NCI-H2029 (cell line): ENCODE data around the gene CPNE7.
A peak's percentile ranks its signal among the peaks of the same experiment; 100 is the strongest.
"Not testable (repeated sequence)": the region's sequence is repeated elsewhere in the genome, so short reads cannot be mapped to it uniquely, and the experiment has no call there.

Experiments
- DNase-seq: peaks from one replicate; lab custom pipeline; 2025; lab: John Stamatoyannopoulos, UW

Gene CPNE7

DNA sequence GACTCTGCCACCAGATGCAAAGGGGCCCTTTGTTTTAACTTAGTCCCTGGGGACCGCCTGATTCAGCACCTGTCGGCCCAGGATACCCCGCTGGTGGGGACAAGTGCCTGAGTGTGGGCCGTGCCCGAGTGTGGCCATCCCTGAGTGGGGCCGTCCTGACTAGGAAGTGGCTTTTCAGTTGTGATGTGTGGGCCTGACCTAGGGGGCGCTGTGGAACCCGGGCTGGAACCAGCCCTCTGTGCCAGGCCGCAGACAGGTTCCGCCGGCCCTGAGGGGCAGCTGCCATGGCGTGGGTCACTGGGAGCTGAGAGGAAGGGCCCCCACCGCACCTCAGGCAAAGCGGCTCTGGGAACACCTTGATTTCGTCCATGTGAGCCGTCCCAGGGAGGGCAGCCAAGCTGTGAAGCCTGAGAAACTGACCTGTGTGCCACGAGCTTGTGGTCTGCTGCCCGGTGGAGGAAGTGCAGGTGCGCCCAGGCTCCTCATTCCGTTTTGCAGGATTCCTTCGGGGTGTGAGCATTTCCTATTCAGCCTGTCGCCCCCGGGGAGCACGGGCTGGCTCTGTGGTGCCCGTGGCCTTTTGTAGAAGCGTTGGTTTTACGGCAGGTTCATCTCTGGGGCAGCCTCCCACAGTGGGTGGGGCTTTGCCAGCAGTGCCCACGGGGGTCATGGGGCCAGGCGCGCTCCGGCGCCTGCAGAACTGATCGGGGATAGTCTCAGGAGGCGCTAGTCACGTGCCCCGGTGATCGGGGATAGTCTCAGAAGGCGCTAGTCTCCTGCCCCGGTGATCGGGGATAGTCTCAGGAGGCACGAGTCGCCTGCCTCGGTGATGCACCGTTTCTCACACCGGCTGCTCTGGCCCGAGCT is 9.8 kb upstream of the CPNE7 start:
- no peak for DNase-seq

DNA sequence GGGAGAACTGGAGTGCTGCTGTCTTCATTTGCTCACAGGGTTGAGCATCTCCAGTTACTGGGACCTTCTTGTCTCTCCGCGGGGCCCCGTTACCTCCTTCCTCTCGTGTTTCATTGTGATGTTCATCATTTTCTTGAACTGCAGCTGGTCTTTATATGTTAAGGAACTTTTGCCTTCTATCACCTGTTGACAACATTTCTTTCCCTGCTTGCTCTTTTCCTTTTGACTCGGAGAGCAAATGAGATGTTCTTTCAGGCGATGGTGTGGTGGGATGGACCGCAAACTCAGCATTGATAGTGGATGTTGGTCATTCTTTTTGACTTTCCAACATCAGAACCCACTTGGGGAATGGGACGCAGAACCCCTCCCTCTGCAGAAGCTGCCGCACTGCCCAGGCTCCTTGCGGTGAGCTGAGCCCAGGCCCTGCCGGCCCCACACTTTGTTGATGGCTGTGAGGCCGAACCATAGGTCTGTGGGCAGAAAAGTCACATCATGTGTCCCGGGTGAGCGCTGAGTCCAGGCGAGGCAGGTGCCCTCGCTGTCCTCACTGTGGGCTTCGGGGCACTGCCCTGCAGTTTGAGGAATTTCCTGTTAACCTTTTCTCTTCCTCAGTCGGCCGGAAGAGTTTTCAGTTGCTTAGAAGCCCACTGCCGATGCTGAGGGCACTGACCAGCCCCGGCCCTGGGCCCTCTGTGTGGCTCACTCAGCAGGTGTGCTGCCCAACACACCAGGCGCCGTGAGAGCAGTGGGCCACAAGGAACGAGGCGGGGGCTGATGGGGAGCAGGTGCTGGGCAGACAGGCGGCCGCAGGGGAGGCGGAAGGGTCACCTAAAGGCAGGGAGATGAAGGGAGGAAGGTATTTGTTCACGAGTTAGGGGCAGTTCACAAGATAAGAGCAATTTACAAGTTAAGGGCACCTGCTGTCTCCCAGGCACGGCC is 7.6 kb upstream of the CPNE7 start:
- no peak for DNase-seq

DNA sequence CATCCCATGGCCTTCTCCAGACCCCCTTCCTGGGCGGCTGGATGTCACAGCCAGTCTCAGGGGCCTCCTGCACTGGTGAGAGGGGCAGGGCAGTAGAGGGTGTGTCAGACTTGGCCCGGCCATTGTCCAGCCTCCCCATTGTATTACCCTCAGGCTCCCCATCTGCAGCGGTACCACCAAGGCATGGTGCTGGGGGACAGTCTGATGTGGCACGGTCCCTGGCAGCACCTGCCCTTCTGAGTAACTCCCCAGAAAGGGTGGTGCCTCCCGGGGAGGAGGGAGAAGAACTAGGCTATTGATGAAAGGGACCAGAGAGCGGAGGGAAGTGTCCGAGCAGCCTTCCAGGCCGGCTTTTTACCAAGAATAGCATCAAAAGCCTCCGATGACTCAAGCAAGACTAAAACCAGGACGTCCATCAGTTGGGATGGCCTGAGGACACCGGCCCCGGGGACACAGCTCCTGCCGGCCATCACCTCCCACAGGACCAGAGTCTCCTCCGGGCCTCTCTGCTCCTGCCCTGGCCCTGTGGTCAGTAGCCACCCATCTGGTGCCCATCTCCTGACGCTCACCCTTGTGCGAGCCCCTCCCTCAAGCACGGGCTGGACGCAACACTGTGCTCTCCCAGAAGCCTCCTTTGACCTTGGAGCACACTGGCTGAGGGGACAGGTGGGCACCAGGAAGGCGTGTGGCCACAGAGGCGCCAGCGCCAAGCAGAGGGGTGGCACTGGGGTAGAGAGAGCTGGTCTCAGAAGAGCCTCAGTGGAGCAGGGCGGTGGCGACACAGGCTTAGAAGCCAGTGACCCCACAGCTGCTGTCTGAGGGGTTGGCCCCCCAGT is 5.8 kb upstream of the CPNE7 start:
- DNase-seq = no peak

DNA sequence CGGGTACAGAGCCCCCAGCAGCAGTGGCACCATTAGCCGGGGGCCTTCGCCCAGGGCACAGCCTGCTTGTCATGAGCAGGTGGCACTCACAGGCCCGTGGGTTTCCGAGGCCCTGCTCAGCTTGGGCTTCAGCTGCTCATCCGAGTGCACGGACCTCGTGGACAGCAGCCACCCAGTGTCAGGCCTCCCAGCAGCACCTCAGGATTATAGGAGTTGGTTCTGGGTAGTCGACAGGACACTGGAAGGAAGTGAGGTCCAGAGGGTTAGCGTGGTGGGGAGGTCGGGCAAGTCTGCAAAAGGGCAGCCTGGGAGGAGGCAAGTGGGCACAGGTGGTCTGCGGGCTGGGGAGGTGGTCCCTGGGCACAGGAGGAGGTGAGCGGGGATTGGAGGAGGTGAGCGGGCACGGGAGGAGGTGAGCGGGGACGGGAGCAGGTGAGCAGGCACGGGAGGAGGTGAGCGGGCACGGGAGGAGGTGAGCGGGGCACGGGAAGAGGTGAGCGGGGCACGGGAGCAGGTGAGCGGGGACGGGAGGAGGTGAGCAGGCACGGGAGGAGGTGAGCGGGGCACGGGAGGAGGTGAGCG is 5.1 kb upstream of the CPNE7 start:
- DNase-seq = no peak

DNA sequence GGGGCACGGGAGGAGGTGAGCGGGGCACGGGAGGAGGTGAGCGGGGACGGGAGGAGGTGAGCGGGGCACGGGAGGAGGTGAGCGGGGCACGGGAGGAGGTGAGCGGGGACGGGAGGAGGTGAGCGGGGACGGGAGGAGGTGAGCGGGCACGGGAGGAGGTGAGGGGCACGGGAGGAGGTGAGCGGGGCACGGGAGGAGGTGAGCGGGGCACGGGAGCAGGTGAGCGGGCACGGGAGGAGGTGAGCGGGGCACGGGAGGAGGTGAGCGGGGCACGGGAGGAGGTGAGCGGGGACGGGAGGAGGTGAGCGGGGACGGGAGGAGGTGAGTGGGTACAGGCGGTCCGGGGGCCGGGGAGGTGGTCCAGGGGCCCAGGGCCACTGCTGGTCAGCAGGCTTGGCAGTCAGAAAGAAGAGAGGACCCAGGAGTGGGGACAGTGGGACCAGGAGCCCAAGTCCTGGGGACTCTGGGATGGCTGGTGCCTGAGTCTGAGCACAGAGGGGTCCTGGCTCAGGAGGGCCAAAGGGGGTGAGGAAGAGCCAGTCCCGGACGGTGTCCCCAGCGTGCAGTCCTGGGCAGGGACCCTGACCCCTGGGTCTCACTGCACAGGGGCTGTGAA is 4.5 kb upstream of the CPNE7 start:
- not testable (repeated sequence) for DNase-seq

DNA sequence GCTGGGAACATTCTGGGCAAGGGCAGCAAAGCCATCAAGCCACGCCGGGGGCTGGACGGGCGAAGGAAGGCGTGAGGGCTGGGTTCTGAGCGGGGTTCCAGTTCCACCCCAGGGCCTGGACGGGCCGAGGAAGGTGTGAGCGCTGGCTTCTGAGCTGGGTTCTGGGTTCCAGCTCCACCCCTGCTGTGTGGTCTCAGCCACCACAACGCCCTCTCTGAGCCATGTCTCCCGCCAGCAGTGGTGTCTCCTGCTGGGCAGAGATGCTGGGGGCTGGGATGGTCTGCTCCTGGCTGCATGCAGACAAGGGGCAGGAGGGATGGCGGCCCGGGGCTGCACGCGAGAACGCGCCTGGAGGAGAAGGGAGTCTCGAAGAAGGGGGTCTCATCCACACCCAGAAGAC is 3.9 kb upstream of the CPNE7 start:
- no peak for DNase-seq

DNA sequence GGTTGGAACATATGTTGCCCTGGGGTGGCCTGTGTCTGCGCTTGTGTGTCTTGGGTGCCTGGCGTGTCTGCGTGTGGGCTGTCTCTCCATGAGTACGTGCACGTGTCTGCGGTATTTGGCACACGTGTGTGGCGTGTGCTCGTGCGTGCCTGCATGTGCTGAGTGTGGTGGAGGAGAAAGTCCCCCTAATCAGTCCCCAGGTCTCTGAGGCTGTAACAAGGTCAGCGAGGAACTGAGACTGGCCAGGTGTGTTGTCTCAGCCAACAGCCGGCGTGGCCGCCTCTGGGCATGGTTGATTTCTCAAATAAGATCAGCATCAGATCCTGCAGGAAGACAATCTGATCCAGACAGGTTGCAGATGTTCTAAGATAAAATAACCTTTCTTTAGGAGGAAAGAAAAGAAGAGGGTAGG is 3.5 kb upstream of the CPNE7 start:
- DNase-seq = no peak

DNA sequence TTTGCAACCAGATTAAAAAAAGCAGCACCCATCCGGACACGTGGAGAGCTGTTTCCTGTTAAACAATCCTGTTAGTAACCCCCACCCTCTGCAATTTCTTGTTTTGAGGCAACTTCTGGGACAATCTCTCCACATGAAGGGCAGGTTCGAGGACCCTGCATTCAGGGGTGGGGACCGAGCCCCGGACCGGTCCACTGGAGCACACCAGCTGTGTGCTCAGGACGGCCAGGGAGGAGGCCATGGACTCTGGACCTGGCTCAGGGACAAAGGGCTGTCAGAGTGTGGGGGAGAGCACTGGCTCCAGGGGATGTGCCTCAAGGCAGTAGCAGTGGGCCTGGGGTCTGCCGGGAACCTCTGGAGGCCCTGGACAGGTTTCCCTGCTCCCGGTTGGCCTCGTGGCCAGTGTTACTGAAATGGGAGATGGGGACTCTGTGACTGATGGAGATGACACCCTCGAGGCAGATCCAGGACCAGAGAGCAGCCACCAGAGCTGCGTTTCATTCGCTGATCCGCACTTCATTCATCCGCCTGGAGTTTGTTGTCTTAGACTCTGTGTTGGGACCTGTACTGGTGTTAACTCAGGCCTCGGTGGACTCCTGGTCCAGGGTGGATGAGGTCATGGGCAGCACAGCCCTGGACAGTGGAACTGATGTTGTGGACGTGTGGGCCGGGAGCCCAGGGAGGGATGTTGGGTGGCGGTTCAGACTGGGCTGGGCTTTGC is 2.9 kb upstream of the CPNE7 start:
- DNase-seq = no peak

DNA sequence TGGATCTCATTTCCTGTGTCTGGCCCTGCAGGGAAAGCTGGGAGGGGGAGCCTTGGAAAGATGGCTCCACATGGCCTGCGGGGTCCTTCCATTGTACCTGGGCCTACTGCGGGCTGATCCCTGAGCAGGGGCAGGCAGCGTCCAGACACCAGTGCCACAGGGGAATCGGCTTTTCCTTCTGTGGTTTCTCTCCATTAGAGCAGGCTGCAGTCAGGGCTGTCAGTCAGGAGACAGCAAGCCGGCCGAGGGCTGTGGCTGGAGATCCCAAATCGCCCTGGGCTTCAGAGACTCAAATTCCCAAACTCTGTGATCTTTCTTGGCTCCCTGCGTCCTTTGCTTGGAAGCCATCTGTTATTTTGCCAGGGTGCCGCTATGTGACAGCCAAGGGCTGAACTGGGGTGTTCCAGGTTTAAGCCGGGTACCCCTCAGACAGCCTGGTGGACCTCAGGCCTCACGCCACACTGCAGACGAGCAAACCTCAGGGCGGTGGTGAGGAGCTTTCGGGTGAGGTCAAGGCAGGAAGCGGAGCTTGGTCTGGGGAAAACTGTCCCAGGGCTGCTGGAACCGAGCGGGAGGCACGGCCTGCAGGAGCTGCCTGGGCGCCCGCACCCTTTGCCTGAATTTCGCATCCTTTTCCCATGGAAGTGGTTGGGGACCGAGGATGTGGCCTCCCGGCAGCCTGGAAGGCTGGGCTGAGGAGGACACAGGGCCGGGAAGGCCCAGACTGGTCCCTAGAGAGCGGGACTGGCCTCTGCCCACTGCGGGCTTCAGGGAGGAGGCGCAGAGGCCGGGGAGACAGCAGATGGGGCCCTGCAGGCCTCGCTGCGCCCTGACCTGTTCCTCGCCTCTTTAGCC is 1.5 kb upstream of the CPNE7 start:
- no peak for DNase-seq

DNA sequence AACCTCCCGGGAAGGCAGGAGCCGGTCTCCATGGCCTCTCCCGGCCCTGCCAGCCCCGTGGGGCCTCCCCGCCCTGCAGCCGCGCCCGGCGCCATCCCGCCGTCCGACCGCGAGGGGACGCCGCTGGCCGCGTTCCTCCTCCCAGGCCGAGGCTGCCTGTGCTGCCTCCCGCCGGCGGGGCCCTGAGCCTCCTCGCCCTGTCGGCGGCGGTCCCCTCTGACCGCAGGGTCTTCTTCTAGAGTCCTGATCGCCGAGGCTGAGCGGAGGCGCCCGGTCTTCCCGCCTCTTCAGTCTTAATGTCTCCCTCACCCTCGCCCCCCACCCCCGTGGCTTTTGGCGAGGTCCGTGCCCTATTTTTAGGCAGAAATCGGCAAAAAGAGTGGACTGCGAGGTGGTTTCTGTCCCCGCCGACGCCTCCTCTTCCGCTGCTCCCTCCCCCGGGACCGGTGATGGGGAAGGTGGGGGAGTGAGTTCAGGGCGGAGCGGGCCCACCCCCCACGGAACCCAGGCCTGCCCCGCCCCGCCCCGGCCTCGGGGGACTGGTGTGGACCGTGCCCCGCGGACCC is 794 bp upstream of the CPNE7 start:
- DNase-seq = no peak

DNA sequence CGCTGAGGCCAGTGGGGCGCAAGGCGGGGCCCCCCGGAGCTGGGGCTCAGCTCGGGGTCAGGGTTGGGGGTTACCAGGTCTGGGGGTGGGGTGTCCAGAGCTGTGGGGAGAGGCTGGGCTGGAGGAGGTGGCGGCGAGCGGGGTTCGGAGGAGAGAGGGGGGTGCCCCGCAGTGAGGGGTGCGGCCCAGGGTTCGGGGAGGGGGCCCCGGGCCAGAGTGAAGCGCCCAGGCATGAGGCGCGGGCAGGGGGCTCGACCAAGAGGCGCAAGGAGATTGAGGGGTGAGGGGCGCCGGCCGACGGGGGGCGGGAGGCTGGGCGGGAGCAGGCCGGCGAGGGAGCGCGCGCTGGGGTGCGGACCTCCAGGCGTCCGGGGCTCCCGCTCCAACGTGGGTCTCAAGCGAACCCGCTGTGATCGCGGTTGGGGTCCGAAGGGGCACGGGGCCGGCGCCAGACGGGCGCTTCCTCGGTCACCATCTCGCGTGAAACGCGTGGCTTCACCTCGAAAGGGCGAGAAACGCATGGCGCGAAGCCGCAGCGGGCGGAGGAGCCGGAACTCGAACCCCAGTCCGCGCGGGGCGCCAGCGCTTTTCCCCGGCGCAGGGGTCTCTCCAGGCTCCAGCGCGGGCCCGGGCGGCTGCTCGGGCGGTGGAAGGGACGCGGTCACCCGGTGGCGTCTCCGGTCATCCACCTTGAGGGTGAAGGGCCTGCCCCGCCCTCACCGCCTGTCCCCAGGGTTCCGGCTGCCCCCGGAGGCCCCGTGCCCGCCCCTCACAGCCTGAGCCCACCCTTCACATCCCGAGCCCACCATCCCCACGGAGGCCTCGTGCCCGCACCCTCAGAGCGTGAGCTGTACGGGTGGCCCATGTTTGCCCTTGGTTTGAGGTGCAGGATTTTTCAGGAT is 846 bp downstream of the CPNE7 start:
- DNase-seq = no peak

DNA sequence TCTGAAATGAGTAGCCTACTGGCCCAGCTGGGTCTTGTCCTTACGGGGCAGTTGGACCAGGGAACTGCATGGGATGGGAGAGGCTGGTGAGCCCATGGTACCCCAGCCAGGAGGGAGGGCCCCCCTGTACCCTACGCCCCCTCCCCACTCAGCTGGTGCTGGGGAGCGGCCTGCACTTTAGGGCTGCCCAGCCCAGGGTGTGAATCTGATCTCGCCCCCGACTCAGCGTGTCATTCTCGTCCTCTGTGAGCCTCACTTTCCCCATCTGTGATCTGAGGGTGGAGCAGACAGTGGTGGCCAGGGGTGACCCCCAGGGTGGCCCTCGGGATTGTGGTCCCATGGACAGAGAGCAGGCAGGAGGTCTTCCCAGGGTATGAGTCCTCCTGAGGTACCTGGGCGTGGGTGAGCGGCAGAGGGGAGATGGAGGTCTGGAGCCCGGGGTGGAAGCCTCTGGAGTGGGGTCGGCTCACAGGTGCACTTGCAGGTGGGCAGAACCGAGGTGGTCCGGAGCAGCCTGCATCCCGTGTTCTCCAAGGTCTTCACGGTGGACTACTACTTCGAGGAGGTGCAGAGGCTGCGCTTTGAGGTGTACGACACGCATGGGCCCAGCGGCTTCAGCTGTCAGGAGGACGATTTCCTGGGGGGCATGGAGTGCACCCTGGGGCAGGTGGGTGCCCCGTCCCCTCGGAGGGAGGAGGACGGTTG is 1.6 kb downstream of the CPNE7 start:
- DNase-seq = no peak

DNA sequence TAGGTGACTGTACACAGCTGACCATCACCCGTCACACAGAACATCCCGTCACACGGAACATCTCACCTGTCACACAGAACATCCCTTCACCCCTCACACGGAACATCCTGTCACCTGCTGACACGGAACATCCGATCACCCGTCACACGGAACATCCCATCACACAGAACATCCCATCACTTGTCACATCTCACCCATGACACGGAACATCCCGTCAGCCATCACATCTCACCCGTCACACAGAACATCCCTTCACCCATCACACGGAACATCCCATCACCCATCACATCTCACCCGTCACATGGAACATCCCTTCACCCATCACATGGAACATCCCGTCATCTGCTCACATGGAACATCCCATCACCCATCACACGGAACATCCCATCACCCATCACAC is 3.8 kb downstream of the CPNE7 start:
- DNase-seq = no peak

DNA sequence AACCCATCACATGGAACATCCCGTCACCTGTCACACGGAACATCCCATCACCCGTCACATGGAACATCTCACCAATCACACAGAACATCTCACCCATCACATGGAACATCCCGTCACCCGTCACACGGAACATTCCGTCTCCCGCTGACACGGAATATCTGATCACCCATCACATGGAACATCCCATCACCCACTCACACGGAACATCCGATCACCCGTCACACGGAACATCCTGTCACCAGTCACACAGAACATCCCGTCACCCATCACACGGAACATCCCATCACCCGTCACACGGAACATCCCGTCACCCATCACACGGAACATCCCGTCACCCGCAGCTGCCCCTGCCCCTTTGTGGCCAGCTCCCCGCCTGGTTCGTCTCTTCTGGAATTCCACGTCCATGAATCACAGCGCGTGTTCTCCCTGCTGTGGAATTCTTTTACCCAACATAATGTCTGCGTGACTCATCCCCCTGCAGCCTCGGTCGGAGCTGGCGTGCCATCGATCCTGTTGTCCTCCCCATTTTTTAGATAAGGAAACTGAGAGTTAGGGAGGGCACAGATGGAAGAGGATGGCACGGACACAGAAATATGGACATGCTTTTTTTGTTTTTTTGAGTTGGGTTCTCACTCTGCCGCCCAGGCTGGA is 5.6 kb downstream of the CPNE7 start:
- no peak for DNase-seq

DNA sequence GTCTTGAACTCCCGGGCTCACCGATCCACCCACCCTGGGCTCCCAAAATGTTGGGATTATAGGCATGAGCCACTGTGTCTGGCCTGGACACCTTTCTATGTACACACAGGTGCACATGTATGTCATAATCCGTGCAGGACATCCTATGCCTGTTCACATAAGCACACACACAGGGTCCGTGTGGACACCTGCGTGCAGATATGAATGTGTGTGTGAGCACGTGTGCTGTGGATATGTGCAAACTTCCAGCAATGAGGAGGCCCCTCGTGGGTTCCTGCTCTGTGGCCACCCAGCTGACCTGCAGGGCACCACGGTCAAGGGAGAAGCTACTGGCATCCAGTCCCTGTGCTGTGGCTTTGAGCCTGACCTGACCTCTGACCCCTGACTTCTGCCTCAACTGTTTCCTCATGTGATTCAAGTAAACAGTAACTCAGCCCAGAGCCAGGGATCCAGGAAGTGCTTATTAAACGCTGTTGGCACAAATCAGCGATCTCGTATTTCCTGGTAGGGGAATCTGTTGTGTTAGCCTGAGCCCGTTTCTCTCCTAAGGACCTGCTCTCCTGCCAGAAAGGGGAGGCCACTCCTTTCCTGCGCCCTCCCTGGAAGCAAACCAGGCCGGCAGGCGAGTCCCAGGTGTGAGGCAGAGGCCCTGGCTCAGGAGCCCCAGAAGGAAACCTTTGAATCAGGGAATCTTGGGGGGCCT is 6.5 kb downstream of the CPNE7 start:
- peak; percentile 82 for DNase-seq

DNA sequence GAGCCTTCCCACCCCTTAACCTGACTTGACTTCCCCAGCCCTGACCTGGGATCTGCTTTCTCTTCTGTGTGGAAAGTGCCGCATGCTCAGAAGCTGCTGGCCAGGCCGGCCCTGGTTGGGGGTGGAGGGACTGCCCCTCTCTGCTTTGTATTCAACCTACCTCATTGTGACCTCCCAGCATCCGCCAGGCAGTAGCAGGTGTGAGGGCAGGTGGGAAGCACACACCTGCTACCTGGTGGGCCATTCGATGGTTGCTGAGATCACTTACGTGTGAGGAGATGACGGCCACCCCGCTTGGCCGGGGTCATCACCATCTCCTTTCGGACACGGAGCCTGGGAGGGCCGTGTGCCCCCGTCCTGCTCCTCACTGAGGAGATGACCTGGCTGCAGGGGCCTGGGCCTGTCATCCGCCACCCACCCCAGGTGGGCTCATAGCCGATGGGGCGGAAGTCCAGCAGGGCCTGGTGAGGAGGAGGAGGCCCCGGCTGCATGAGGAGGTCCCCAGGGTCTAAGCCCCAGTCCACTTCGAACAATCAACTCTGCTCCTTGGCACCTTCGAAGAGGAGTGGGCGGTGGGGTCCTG is 7.1 kb downstream of the CPNE7 start:
- no peak for DNase-seq
